Neuronal stem cell (in vitro differentiated cells): Measurements from ENCODE around the gene SMARCC1.

Experiments used
- DNase-seq: peaks from one replicate; pipeline ENCODE4 v3.0.0-alpha.2; 2013; ENCODE audit warnings: low spot score
- H2AFZ ChIP-seq: one replicate; pipeline ENCODE4 v1.6.1; 2013; ENCODE audit warnings: mild to moderate bottlenecking, low read length, inconsistent platforms
- H2AK5ac ChIP-seq: 2 replicates; pipeline ENCODE4 v1.6.1; 2013; ENCODE audit warnings: low read depth, mild to moderate bottlenecking, inconsistent platforms, low read length, moderate library complexity, mixed read lengths
- H2BK120ac ChIP-seq: 2 replicates; pipeline ENCODE4 v1.6.1; 2013; ENCODE audit warnings: low read depth, mild to moderate bottlenecking, inconsistent platforms, low read length, moderate library complexity, mixed read lengths
- H2BK12ac ChIP-seq: one replicate; pipeline ENCODE4 v1.6.1; 2013; ENCODE audit warnings: low read length, inconsistent platforms
- H2BK15ac ChIP-seq: 2 replicates; pipeline ENCODE4 v1.6.1; 2013; ENCODE audit warnings: mild to moderate bottlenecking, low read length, inconsistent platforms, mixed read lengths
- H2BK5ac ChIP-seq: one replicate; pipeline ENCODE4 v1.6.1; 2013; ENCODE audit warnings: inconsistent platforms, mild to moderate bottlenecking, low read length, moderate library complexity
- H3K14ac ChIP-seq: one replicate; pipeline ENCODE4 v1.6.1; 2013; ENCODE audit warnings: low read length, inconsistent platforms
- H3K18ac ChIP-seq: 2 replicates; pipeline ENCODE4 v1.6.1; 2013; ENCODE audit warnings: low read length, inconsistent platforms
- H3K23ac ChIP-seq: 2 replicates; pipeline ENCODE4 v1.6.1; 2013; ENCODE audit warnings: low read depth, mild to moderate bottlenecking, mixed read lengths, low read length, inconsistent platforms; ENCODE audit not compliant: poor library complexity
- H3K27ac ChIP-seq: replicated peaks from 3 replicates; pipeline ENCODE4 v1.5.1; 2013; ENCODE audit warnings: low read length, inconsistent platforms
- H3K27me3 ChIP-seq, 3 experiments: 2 replicates each; pipeline ENCODE4 v1.6.1; 2013; ENCODE audit warnings: low read length in 3 of 3, mild to moderate bottlenecking in 2 of 3, inconsistent platforms in 1 of 3, low read depth in 1 of 3, mixed read lengths in 1 of 3, moderate library complexity in 1 of 3; ENCODE audit not compliant: control insufficient read depth in 3 of 3, insufficient read depth in 3 of 3
- H3K36me3 ChIP-seq, 2 donors: replicated peaks in 1 of 2; 2 replicates each; pipeline ENCODE4 v1.6.1; 2013; ENCODE audit warnings: low read length in 2 of 2; ENCODE audit not compliant: control insufficient read depth in 2 of 2, insufficient read depth in 2 of 2
- H3K4ac ChIP-seq: 2 replicates; pipeline ENCODE4 v1.6.1; 2013; ENCODE audit warnings: inconsistent platforms, mild to moderate bottlenecking, low read length, moderate library complexity
- H3K4me1 ChIP-seq, 2 donors: 1 replicate in 1 of 2; 2 replicates in 1 of 2; pipeline ENCODE4 v1.6.1; 2013; ENCODE audit warnings: low read length in 2 of 2, low read depth in 1 of 2; ENCODE audit not compliant: control insufficient read depth in 2 of 2, insufficient read depth in 1 of 2
- H3K4me2 ChIP-seq: one replicate; pipeline ENCODE4 v1.6.1; 2013; ENCODE audit warnings: mild to moderate bottlenecking, low read length, inconsistent platforms; ENCODE audit not compliant: insufficient read depth, poor library complexity, severe bottlenecking
- H3K4me3 ChIP-seq, 2 donors: 2 replicates each; pipeline ENCODE4 v1.5.1; 2013; ENCODE audit warnings: low read length in 2 of 2, mild to moderate bottlenecking in 2 of 2, inconsistent platforms in 1 of 2, moderate library complexity in 1 of 2
- H3K79me1 ChIP-seq: one replicate; pipeline ENCODE4 v1.6.1; 2013; ENCODE audit warnings: low read depth, mild to moderate bottlenecking, inconsistent platforms, low read length, moderate library complexity
- H3K9ac ChIP-seq: one replicate; pipeline ENCODE4 v1.6.1; 2013; ENCODE audit warnings: mild to moderate bottlenecking, low read depth, low read length, inconsistent platforms; ENCODE audit not compliant: poor library complexity
- H3K9me3 ChIP-seq, 2 donors: replicated peaks in 1 of 2; 2 replicates each; pipeline versions ENCODE3 to v1.6.1; 2013; ENCODE audit warnings: low read length in 2 of 2, mild to moderate bottlenecking in 2 of 2, inconsistent platforms in 1 of 2, low read depth in 1 of 2, mixed read lengths in 1 of 2, moderate library complexity in 1 of 2; ENCODE audit not compliant: control insufficient read depth in 2 of 2, insufficient read depth in 1 of 2
- H4K8ac ChIP-seq: one replicate; pipeline ENCODE4 v1.6.1; 2013; ENCODE audit warnings: low read depth, mild to moderate bottlenecking, inconsistent platforms, low read length, moderate library complexity
- H4K91ac ChIP-seq: one replicate; pipeline ENCODE4 v1.6.1; 2013; ENCODE audit warnings: low read length, low read depth, mild to moderate bottlenecking, inconsistent platforms; ENCODE audit not compliant: poor library complexity
- WGBS, 2 donors: extraction: QIAGEN DNeasy Blood & Tissue Kit; methylation state at CpG; one replicate each; pipeline ENCODE4 v1.1.7; 2013; ENCODE audit warnings: missing lambda C conversion rate in 2 of 2, mixed read lengths in 1 of 2; ENCODE audit not compliant: insufficient read length in 2 of 2, insufficient replicate concordance in 1 of 2; ENCODE audit errors: extremely low coverage in 2 of 2; 5-methylcytosine and 5-hydroxymethylcytosine counted together

The SMARCC1 gene

GRCh38 chr3:47571391-47572175, 210.1 kb downstream of the SMARCC1 start:
- peaks cover 0 to 39% of the 10 kb centered on the region in 2 donors for H3K36me3 ChIP-seq
- peaks cover 0 to 4% of the 10 kb centered on the region in 2 donors for H3K9me3 ChIP-seq
- no peak overlapping the region for H3K4ac ChIP-seq
- H2AK5ac ChIP-seq: no peak overlapping the region
- H3K4me1 ChIP-seq: peaks cover 25 to 33% of the 10 kb centered on the region in 2 donors
- no peak overlapping the region for H4K8ac ChIP-seq
- H2BK12ac ChIP-seq: no peak overlapping the region
- DNase-seq: peak; percentile 57
- H3K4me2 ChIP-seq: no peak overlapping the region
- no peak overlapping the region for H2BK5ac ChIP-seq
- no peak overlapping the region for H3K9ac ChIP-seq
- peak overlapping the region; percentile 82 for H3K27ac ChIP-seq
- peaks cover 0 to under 1% (median 0%) of the 10 kb centered on the region in 3 experiments for H3K27me3 ChIP-seq
- H4K91ac ChIP-seq: no peak overlapping the region
- no peak overlapping the region for H3K23ac ChIP-seq
- H2BK15ac ChIP-seq: no peak overlapping the region
- H3K79me1 ChIP-seq: no peaks in the 10 kb centered on the region
- no peak overlapping the region for H2BK120ac ChIP-seq
- H3K14ac ChIP-seq: no peak overlapping the region
- no CpG with 5 or more reads among the region's 10 CpGs for WGBS, 2 donors
- peak overlapping the region; percentile 10 for H2AFZ ChIP-seq
- H3K18ac ChIP-seq: peak overlapping the region; percentile 53
- no peak overlapping the region for H3K4me3 ChIP-seq

GRCh38 chr3:47568901-47569300, 212.8 kb downstream of the SMARCC1 start:
- Histone ChIP-seq H3K23ac (no peak overlapping the region), H3K4ac (no peak overlapping the region), H3K4me2 (no peak overlapping the region), H2BK5ac (no peak overlapping the region), H4K8ac (no peak overlapping the region), H3K27me3 (no peaks in the 10 kb centered on the region), H2BK12ac (no peak overlapping the region), H4K91ac (no peak overlapping the region), H3K4me3 (no peak overlapping the region), H3K9ac (no peak overlapping the region), H3K4me1 (peaks cover 24 to 29% of the 10 kb centered on the region in 2 donors), H3K79me1 (peaks cover 2% of the 10 kb centered on the region), H3K9me3 (no peaks in the 10 kb centered on the region), H2BK120ac (no peak overlapping the region), H2BK15ac (no peak overlapping the region), H3K36me3 (peaks cover 0 to 56% of the 10 kb centered on the region in 2 donors), H2AFZ (no peak overlapping the region), H3K27ac (no peak overlapping the region), H3K14ac (no peak overlapping the region), H3K18ac (no peak overlapping the region), H2AK5ac (no peak overlapping the region)
- WGBS, 2 donors: no CpG with 5 or more reads among the region's 6 CpGs
- DNase-seq: no peak

- Histone ChIP-seq H3K4me3 (no peak overlapping the region), H3K23ac (no peak overlapping the region), H3K14ac (no peak overlapping the region), H2BK15ac (no peak overlapping the region), H4K91ac (no peak overlapping the region), H2BK12ac (no peak overlapping the region), H2AK5ac (no peak overlapping the region), H3K9me3 (no peaks in the 10 kb centered on the region), H3K79me1 (peaks cover 2% of the 10 kb centered on the region), H3K4me2 (no peak overlapping the region), H3K36me3 (peaks cover 0 to 62% of the 10 kb centered on the region in 2 donors), H3K27me3 (no peaks in the 10 kb centered on the region), H3K18ac (peak overlapping the region; percentile 44), H2BK120ac (no peak overlapping the region), H3K4ac (no peak overlapping the region), H2BK5ac (no peak overlapping the region), H3K4me1 (peaks cover 8 to 12% of the 10 kb centered on the region in 2 donors), H3K9ac (no peak overlapping the region), H4K8ac (no peak overlapping the region), H2AFZ (no peak overlapping the region), H3K27ac (no peak overlapping the region)
- no peak for DNase-seq
- no CpG with 5 or more reads among the region's 4 CpGs for WGBS, 2 donors
These were observed 214.5 kb downstream of the SMARCC1 start for GRCh38 chr3:47567149-47567548.

GRCh38 chr3:47566667-47567066, 215.0 kb downstream of the SMARCC1 start:
- peaks cover 0 to 62% of the 10 kb centered on the region in 2 donors for H3K36me3 ChIP-seq
- no peak for DNase-seq
- no peak overlapping the region for H3K27ac ChIP-seq
- H2AFZ ChIP-seq: no peak overlapping the region
- no peaks in the 10 kb centered on the region for H3K27me3 ChIP-seq
- H3K9ac ChIP-seq: no peak overlapping the region
- peak overlapping the region; percentile 1 for H3K18ac ChIP-seq
- no peak overlapping the region for H4K8ac ChIP-seq
- H3K79me1 ChIP-seq: peaks cover 2% of the 10 kb centered on the region
- no peak overlapping the region for H3K4me3 ChIP-seq
- H3K14ac ChIP-seq: no peak overlapping the region
- H3K9me3 ChIP-seq: no peaks in the 10 kb centered on the region
- no peak overlapping the region for H2BK5ac ChIP-seq
- H2BK12ac ChIP-seq: no peak overlapping the region
- H3K4me2 ChIP-seq: no peak overlapping the region
- H2BK120ac ChIP-seq: no peak overlapping the region
- no CpG with 5 or more reads among the region's 9 CpGs for WGBS, 2 donors
- H3K4ac ChIP-seq: no peak overlapping the region
- H3K23ac ChIP-seq: no peak overlapping the region
- peak overlapping the region; percentile 74 for H2AK5ac ChIP-seq
- no peak overlapping the region for H2BK15ac ChIP-seq
- no peak overlapping the region for H4K91ac ChIP-seq
- peaks cover 4 to 7% of the 10 kb centered on the region in 2 donors for H3K4me1 ChIP-seq
